ENCODE results near the gene TUNAR.

DNA sequence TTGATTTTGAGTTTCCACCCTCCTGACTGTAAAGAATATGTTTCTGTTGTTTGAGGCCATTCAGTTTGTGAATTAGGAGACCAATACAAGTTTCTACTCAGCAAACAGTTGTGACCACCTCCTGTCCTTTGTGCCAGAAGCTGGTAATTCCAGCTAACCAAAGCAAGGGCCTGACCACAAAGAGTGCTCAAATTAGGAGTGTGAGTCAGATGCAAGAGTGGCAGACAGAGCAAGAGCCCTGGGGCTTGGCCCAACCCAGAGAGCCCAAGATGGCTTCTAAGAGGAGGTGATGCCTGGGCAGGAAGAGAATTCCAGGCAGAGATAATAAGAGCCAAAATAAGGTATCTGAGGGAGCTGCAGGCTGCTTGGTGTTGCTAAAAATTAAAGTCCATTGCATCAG, 84.8 kb downstream of the TUNAR start:
- no peak for TF ChIP-seq ZNF8 (CRISPR knock-in tag; IDR thresholded peaks at IDR 0.05)
- no peak for TF ChIP-seq TCF4 (CRISPR knock-in tag; IDR thresholded peaks at IDR 0.05; ENCODE audit: borderline replicate concordance)
- no peak for TF ChIP-seq CSDC2 (CRISPR knock-in tag; IDR thresholded peaks at IDR 0.05)
- TF ChIP-seq, protein P1, sequence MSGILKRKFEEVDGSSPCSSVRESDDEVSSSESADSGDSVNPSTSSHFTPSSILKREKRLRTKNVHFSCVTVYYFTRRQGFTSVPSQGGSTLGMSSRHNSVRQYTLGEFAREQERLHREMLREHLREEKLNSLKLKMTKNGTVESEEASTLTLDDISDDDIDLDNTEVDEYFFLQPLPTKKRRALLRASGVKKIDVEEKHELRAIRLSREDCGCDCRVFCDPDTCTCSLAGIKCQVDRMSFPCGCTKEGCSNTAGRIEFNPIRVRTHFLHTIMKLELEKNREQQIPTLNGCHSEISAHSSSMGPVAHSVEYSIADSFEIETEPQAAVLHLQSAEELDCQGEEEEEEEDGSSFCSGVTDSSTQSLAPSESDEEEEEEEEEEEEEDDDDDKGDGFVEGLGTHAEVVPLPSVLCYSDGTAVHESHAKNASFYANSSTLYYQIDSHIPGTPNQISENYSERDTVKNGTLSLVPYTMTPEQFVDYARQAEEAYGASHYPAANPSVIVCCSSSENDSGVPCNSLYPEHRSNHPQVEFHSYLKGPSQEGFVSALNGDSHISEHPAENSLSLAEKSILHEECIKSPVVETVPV (CRISPR knock-in tag; IDR thresholded peaks at IDR 0.05): no peak
- no peak for TF ChIP-seq PPARA (CRISPR knock-in tag; IDR thresholded peaks at IDR 0.05; ENCODE audit: borderline replicate concordance)
- no peak for TF ChIP-seq ZC3H10 (CRISPR knock-in tag; IDR thresholded peaks at IDR 0.05)
- TF ChIP-seq, protein P2, sequence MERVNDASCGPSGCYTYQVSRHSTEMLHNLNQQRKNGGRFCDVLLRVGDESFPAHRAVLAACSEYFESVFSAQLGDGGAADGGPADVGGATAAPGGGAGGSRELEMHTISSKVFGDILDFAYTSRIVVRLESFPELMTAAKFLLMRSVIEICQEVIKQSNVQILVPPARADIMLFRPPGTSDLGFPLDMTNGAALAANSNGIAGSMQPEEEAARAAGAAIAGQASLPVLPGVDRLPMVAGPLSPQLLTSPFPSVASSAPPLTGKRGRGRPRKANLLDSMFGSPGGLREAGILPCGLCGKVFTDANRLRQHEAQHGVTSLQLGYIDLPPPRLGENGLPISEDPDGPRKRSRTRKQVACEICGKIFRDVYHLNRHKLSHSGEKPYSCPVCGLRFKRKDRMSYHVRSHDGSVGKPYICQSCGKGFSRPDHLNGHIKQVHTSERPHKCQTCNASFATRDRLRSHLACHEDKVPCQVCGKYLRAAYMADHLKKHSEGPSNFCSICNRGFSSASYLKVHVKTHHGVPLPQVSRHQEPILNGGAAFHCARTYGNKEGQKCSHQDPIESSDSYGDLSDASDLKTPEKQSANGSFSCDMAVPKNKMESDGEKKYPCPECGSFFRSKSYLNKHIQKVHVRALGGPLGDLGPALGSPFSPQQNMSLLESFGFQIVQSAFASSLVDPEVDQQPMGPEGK (CRISPR knock-in tag; IDR thresholded peaks at IDR 0.05; ENCODE audit: borderline replicate concordance): no peak
- no peak for TF ChIP-seq RARB (CRISPR knock-in tag; IDR thresholded peaks at IDR 0.05)
- TF ChIP-seq POU6F1 (CRISPR knock-in tag; IDR thresholded peaks at IDR 0.05; ENCODE audit: borderline replicate concordance, low read depth): no peak
- no peak for TF ChIP-seq ZFP30 (CRISPR knock-in tag; IDR thresholded peaks at IDR 0.05)
- no peak for TF ChIP-seq ZNF70 (CRISPR knock-in tag; IDR thresholded peaks at IDR 0.05)
